Neural progenitor cell (in vitro differentiated cells): Measurements from ENCODE around the gene MUC5AC.

Source experiments
- EZH2 ChIP-seq: fragments of 200-600 bp; sonication (generic); IDR thresholded peaks from 2 replicates; pipeline ENCODE4 v1.6.1; 2017; ENCODE audit warnings: antibody characterized with exemption, mild to moderate bottlenecking, moderate library complexity
- TF ChIP-seq, protein P1 (sequence below): fragments of 200-600 bp; sonication (generic); IDR thresholded peaks from 2 replicates; pipeline ENCODE4 v1.5.1; 2017; ENCODE audit warnings: antibody characterized with exemption, mild to moderate bottlenecking

DNA sequence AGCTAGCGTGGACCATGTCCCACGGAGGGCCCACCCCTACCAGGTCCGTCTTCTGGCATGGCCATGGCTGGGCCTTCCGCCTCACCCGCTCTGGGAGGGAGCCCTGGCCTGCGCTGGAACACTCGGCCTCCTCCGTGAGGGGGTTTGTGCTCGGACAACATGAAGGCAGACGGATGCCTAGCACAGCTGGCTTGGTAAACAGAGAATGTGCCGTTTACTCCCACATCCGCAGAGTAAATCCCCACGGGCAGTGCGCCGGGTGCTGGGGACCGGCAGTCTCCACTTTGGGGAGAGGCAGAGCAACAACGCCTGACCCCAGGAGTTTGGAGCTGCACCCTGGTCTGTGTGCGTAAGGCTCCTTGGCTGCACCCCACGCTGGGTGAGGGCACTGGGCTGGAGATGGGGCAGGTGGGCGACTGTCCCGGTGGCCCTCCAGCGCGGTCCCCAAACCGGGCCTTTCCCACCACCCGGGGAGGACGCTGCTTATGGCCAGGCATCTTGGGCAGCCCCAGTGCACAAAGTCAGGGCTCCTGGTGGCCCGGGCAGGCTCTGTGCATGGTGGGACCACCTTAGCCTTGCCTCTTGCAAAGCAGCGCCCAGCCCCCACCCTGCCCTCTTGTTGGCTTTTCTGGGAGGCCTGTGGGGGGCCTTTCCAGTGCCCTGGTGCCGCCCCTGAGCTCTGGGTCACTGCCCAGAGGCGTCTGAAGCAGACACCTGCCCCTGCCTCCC, 30.7 kb upstream of the MUC5AC start:
- TF ChIP-seq, protein P1, sequence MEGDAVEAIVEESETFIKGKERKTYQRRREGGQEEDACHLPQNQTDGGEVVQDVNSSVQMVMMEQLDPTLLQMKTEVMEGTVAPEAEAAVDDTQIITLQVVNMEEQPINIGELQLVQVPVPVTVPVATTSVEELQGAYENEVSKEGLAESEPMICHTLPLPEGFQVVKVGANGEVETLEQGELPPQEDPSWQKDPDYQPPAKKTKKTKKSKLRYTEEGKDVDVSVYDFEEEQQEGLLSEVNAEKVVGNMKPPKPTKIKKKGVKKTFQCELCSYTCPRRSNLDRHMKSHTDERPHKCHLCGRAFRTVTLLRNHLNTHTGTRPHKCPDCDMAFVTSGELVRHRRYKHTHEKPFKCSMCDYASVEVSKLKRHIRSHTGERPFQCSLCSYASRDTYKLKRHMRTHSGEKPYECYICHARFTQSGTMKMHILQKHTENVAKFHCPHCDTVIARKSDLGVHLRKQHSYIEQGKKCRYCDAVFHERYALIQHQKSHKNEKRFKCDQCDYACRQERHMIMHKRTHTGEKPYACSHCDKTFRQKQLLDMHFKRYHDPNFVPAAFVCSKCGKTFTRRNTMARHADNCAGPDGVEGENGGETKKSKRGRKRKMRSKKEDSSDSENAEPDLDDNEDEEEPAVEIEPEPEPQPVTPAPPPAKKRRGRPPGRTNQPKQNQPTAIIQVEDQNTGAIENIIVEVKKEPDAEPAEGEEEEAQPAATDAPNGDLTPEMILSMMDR: no peak
- TF ChIP-seq EZH2: no peak
